Amygdala (tissue), 56 donors: Measurements from ENCODE around the gene ANO4.

Experiments used
- DNase-seq, 56 donors: peaks; one replicate each; lab custom pipeline; 2025; lab: John Stamatoyannopoulos, UW

ANO4 gene

DNA sequence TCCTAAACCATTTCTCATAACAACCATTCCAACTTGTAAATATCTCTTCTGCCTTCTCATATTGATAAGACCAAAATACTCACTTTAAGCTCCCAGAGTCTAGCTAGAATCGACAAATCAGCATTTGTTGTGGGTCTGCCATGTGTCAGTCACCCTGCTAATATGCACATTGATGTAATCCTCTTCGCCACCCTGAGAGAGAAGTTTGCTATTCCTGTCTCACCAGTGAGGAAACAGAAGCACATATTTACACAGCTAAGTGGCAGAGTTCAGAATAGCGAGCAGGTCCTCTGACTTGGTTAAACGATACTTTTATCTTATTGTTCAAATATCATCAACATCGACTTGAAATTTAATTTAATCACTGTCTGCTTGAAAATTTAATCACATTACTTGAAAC is 142.1 kb downstream of the ANO4 start:
- DNase-seq = no peak

DNA sequence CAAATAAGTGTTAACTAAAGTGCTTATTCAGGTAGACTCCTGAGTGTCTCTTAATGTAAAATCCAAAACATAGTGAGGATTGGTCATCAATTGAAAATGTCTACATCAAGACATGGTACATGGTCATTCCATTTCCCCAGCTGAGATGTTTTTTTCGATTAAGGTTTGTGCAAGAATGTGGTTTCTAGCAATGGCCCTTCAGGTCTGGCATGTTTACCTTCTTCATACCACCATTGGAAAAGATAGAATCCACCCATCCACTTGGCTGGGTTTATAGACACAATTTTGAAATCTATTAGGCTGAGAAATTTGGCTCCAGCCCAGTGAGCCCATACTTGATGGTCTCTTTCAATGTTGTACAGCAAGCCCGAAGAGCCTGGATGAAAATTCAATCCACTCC is 145.9 kb downstream of the ANO4 start:
- no peak for DNase-seq

DNA sequence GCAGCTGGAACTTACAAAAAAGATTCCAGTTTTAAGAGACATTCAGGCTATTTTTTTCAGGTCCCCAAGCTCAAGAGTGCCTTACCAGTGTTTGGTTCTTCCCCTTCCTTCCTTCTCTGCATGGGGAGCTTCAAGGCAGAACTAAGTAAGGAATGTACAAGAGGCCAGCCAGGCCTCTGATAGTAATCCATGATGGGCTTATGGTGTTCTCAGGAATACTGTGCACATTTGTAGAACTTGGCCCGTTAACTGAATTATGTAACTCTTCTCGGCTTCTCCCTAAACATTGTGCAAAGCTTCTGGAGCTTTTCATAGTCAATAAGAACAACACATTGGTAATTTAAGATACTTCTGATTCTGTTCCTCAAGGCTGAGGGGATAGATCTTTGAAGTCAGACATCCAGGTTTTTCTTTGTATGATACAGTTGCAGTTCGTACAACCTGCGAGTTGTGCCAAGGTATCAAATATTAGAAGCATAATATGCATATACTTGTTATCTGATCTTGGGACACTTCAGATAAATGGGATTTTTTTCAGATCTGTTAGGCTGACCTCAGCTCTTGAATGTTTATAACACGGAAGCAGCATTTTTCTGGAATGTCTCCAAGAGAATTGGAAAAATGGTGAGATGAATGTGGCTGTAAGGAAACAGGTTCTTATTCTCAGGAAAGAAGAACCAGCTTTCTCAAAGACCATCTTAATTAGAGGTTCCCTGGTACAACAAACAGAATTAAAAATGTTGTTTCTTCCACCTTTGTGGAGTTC is 148.6 kb downstream of the ANO4 start:
- no peak for DNase-seq

DNA sequence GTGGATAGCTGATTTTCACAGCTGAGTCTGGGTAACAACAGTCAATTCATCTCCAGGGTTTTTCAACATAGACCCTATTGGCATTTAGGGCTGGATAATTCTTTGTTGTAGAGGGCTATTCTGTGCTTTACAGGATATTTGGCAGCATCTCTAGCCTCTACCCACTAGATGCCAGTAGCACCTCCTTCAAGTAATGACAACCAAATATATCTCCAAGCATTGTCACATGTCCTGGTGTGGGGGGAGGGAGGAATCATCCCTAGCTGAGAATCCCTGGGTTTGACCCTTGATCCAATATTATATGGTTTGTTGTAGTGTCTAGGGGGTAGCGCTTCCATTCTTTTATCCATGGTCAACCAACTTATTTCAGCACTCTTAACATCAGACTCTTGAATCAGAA is 157.2 kb downstream of the ANO4 start:
- no peak for DNase-seq

DNA sequence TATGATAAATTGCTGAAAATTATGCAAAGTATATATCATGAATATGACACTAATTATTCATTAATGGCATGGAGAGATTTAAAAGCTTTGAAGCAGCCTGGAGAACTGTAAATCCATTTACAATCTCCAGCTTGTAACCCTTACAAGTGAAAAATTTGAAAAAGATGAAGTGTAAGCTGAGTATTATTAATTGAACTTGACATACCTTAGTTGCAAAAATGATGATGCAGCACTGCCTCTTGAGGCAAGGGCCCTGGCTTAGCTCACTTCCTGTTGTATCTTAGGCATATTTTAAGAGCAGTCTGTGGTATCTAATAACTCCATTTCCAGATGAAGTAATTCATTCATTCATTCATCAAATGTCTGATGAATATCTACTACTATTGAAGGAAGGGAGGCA is 158.6 kb downstream of the ANO4 start:
- DNase-seq = no peak

DNA sequence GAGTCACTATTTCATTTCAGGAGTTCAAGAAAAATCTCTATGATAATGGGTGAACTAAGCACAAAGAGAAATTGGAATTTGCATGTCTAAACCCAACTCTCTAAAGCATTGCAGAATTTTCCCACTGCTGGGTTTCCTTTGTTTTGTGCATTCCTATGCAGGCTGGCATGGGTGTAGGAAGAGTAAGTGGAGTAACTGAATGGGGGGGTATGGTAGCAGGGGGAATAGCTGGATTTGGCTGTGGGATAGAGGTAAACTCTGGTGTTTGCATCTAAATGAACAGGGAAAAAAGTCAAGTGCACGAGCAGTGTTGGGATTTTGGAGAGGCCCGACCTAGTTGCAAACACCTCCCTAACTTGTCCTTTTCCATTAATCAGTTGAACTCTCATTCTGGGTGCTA is 159.1 kb downstream of the ANO4 start:
- no peak for DNase-seq

DNA sequence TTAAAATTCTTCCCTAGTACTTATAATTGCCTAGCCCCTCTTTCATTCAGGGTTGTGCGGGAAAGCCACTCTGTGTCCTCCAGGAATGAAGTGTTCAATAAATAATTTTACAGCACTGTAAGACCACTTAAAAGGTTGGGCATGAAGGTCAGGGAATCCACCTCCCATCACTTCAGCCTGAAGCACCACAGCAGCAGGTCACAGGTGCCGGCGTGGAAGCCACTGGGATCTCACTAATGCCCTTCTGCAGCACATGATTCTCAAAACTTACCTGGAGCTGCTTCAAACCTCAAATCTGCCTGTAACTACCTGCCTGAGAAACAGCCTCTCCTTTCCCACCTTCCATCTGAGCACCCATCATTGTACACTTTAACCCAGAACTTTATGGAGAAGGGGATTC is 159.5 kb downstream of the ANO4 start:
- no peak for DNase-seq

DNA sequence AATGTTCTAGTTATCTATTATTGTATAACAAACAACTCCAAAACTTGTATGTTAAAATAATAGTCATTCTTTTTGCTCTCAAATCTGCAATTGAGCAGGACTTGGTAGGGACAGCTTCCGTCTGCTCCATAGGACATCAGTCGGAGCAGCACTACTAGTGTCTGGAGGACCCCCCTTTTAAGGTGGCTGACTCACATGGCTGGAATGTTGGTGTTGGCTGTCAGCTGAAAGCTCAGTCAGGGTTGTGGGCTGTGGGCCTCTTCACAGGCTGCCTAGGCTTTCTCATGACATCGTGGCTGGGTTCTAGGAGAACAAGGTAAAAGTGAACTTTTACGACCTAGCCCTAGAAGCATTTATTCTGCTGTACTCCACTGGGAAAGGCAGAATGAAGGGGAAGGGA is 160.6 kb downstream of the ANO4 start:
- no peak for DNase-seq

DNA sequence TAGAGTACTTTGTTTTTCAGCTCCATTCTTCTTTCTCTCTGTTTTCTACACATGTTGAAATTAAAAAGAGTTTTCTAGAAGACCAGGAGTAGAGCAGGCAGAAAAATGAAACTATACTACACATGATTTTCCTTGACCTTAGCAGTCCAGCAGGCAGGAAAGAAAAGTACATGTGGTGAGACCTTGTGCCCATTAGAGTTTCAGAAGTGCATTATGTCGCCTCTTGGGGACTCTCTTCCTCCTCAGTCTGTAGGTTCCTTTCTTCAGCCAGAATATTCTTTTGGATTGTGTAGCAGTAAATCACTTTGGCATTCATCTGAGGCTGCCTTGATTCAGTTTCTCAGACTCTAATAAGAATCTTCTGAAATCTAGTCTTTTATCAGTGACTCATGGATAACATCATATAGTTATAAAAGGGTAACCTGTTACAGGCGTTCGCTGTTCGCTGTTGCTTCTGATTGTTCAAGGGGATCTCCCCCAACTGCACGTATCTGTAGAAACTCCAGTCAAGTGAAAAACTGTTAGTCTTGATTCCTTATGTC is 161.8 kb downstream of the ANO4 start:
- no peak for DNase-seq

DNA sequence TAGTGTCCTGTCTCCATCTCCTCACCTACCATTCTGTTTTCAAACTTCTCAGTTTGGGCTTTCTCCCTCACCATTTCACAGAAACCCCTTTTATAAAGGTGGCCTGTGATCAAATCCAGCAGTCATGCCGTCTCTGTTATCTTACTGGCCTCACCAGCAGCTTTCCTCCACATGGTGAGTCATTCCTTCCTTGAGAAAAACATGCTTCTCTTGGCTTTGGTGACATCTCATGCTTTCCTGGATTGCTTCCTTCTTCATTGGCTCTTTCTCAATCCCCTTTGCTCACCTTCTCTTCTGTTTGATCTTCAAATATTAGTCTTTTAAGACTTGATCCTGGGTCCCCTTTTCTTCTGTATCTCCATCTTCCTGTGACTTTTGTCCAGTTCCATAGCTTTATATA is 164.9 kb downstream of the ANO4 start:
- DNase-seq = no peak

DNA sequence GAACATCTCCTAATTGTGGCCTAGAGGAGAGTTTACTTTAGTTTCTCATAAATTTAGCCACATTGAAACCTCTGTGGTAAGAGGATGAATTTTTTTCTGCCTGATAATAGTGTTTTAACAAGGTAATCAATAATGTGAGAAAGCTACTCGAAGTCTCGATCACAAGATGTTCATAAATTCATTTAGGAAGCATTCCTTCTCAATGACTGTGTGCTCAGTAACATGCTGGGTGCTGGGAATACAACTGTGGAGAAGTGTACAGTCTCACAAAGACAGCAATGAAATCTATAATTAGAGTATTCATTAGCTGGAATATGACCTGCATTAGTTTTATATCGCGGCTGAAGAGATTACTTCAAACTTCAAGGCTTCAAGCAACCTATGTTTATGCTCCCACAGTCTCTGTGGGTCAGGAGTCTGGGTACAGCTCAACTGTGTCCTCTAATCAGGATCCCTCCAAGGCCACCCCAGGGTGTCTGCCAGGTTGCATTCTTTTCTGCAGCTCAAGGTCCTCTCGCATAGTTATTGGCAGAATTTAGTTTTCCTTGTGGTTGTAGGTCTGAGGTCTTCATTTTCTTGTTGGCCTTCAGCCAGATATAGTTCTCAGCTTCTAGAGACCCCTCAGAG is 167.6 kb downstream of the ANO4 start:
- DNase-seq = no peak

DNA sequence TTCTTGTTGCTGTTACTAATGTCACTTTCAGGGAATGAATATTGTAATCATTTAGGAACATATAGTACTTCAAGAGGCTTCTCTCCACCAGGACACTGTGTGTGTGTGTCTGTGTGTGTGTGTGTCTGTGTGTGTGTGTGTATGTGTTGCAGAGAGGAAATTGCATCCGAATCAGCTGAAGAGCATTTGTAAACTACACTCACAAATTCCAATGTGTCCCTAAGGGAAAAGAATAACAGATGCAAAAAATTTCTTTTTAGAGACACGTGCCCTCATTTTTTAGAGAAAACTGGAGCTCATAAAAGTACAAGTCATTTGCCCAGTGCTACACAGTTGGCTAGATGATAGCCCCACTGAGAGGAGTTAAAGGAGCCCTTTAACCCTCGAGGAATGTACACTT is 168.8 kb downstream of the ANO4 start:
- no peak for DNase-seq

DNA sequence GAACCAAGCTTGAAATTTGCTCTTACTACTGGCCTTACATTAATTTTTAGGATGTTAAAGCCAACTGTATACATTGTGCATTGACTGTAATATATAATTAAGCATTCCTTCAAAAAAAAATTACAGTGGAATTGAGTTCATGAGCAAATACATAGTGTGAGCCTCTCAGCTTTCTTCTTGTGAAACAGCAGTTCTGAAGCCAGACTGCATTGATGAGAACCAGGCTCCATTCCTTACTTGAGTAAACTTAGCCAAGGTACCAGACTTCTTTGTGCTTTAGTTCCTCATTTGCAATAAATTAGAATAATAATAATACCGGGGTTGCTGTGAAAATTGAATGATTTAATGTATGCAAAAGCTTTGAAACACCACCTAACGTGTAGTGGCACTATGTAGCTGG is 169.5 kb downstream of the ANO4 start:
- DNase-seq = no peak

DNA sequence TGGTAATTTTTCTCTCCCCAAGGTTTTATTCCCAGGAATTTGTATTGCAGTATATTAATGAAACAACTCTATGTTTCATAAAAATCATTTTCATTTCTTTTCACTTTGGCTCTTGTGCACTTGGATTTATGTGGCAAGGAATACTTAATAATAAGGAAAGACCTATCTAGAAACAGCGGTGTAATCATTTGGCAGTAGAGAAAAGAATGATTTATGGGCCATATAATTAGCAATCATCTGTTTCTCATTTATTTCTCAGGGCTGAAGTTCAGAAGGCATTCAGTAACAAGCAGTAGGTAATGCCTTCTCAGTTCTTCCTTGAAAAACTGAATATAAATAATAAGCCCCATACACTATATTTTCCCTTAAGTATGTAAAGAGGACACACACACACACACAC is 172.6 kb downstream of the ANO4 start:
- DNase-seq = no peak

DNA sequence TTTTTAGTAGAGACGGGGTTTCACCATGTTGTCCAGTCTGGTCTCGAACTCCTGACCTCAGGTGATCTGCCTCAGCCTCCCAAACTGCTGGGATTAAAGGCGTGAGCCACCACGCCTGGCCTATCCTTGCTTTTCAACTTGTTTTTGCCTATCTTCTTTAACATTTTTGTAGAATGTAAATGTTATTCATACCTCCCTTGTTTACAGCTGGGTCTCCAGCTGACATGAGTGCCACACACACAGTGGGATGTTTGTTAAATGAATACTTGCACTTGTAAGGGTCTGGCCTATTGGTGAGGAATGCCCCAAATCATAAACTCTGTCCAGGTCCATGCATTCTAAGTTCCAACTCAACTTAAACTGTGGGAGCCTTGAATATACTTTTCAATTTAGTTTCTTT is 176.3 kb downstream of the ANO4 start:
- no peak for DNase-seq

DNA sequence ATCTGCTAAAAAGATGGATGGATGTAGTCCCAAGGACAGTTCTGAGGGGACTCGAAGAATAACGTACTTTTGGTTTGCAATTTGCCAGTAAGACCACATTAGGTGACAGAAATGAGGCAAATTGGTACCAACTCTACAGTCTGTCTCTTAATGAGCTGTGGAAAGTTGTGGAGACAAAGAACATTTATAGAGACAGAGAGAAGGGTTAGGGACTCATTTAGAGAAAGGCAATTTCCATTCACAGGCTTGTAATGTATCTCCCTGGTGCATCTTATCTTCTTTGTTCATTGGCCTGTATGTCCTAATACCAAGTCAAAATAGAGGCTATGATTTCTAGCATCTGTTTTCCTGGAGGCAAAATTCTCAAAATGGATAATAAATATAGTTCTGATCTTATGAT is 177.5 kb downstream of the ANO4 start:
- no peak for DNase-seq

DNA sequence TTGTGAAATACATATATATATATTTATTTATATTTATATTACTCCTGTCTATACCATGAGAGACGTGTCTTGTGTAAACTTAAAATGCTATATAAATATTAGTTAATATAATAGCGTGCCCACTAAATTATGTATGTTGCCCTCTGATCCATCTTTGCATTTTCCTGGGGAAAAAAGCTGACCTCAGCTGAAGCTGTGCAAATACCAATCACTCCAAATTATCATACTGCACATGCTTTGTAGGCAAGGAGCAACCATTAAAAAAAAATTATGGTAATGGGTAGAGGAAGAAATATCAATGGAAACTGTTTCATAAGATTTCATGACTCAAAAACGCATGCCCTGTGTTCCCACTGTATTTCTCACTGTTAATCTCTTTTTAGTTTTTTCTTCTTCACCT is 179.8 kb downstream of the ANO4 start:
- no peak for DNase-seq

DNA sequence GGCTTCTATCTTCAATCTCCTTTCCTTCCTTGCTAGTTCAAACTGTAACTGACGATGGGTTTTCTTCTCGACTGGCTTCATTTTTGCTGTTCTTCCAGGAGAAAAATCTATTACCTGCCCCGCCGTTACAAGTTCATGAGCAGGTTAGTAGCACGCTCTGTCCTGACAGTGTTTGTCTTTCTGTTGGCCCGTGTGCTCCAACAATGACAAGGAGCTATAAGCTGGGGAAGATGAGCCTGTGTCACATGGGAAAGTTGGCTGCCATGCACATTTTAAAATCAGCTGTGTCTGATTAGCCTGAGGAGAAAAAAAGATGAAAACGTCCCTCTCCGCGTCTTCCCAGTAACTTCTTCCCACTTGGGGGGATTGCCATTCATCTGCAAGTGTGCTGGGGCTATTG is 180.2 kb downstream of the ANO4 start:
- DNase-seq = no peak

DNA sequence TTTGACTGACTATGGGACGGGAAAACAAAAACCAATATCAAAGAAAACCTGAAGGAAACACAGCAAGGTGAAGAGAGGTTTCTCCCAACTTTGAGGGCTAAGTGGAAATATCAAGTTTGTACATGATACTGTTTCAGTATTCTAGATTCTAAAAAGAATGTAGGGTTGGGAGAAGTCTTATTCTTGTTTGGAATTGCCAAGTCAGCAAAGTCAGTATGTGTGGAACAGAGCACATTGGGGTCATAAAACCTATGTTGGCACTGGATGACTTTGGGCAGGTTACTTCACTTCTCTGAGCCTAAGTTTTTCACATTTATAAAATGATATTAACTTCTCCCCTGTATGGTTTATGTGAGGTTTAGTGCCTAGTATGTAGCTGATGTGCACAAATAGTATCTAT is 182.2 kb downstream of the ANO4 start:
- DNase-seq = no peak

DNA sequence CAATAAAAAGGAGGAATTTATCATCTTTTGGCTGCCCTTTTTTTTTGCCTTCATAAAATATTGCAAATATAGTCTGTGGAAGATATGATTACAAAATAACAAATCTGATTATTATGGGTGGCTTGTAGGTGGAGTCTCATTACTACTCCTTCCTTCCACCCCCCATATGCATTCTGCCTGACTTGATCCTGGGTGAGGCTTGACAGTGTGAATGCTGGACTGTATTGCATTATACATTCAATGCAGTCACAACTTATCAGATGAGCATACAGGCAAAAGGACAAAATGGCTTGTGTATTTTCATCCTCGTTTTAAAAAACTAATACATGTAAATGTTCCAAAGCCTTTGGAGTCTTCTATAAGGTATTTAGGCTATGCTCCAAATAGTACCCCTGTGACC is 186.3 kb downstream of the ANO4 start:
- DNase-seq = no peak

DNA sequence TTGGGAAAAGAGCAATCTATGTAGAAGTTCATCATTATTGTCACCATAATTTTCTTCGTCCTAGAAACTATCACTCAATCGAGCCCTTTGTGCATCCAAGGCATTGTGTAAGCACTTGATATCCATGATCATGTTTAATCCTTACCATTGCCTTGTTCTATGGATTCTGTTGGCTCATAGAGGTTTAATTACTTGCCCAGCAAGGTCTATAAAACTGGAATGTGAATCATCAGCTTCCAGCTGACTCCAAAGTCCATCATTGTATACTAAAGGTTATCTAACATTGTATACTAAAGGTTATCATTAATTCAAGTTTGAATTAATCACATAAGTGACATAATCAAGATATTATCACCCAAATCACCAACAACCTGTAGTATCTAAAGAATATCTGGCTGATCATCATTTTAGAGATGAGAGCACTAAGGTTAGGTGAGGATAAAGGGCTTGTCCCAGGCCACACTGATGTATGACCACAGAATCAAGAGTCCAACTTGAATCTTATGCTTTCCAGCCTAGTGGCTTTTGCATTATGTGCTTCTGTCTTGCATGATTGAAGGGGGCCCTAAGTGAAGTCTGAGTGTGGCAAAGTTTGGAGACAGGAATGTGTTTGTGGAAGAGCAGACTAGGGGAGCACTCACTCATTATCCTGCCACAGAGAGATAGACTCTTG is 188.1 kb downstream of the ANO4 start:
- no peak for DNase-seq

DNA sequence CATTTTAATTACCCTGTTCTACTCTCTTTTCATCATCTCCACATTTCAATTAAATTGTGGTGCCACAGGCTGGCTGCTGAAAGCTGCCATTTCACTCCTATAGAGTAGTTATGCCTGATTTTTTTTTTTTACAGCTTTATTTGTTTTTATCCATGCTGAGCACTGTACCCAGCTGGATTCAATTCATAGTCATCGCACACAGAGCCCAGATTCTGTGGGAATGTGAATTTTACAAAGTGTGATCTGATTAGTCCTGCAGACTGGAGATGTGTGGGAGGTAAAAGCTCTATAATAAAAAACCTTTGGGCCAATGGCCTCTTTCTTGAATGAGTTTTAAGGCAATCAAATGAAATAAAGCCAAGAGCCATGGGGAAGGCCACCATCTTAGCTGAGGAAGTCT is 190.2 kb downstream of the ANO4 start:
- DNase-seq = no peak
